Stomach (tissue), 9 donors: ENCODE data around the gene R3HCC1L. TPM values are rescaled to one million over a fixed set of nuclear protein-coding genes. Genes with fewer than 3 reads are reported as not detected.

Experiments
- DNase-seq, 2 donors: peaks; one replicate each; pipeline versions ENCODE4 v3.0.0 to v3.0.0-alpha.2; 2013 to 2019
- H3K27ac ChIP-seq, 5 donors: fragments of 200-600 bp in 4 of 5; sonication (generic) in 4 of 5; one replicate each; pipeline ENCODE4 v1.5.1; 2013 to 2019; ENCODE audit warnings: mild to moderate bottlenecking in 1 of 5, moderate library complexity in 1 of 5
- H3K27me3 ChIP-seq, 3 donors: fragments of 200-600 bp; sonication (generic); one replicate each; pipeline ENCODE4 v1.5.1; 2017 to 2019; ENCODE audit warnings: mixed run types in 1 of 3
- H3K36me3 ChIP-seq, 4 donors: fragments of 200-600 bp; sonication (generic); 1 replicate in 3 of 4; 2 replicates in 1 of 4; pipeline ENCODE4 v1.5.1; 2016 to 2019
- H3K4me1 ChIP-seq, 4 donors: fragments of 200-600 bp; sonication (generic); one replicate each; pipeline ENCODE4 v1.5.1; 2016 to 2019
- H3K4me3 ChIP-seq, 4 donors: fragments of 200-600 bp; sonication (generic) in 3 of 4; one replicate each; pipeline ENCODE4 v1.5.1; 2016 to 2019; ENCODE audit warnings: mild to moderate bottlenecking in 1 of 4
- H3K9me3 ChIP-seq, 4 donors: fragments of 200-600 bp; sonication (generic); one replicate each; pipeline ENCODE4 v1.5.1; 2016 to 2019
- EP300 ChIP-seq: sonication (generic); formaldehyde crosslinking; IDR thresholded peaks from one replicate; pipeline ENCODE4 v1.6.1; 2017; ENCODE audit warnings: antibody characterized with exemption
- POLR2A ChIP-seq, 4 donors: fragments of 450-650 bp; IDR thresholded peaks; one replicate each; pipeline ENCODE4 v1.6.1; 2016; ENCODE audit warnings: antibody characterized with exemption in 4 of 4, control low read depth in 2 of 4, mild to moderate bottlenecking in 1 of 4, moderate library complexity in 1 of 4
- POLR2AphosphoS5 ChIP-seq, 3 donors: sonication (generic); formaldehyde crosslinking; IDR thresholded peaks; one replicate each; pipeline ENCODE4 v1.6.1; 2016; ENCODE audit warnings: antibody characterized with exemption in 3 of 3
- WGBS, 5 donors: extraction: QIAGEN DNeasy Blood & Tissue Kit in 3 of 5; methylation state at CpG; one replicate each; pipeline versions ENCODE4 v1.1.5 to v1.1.7; 2013 to 2018; 5-methylcytosine and 5-hydroxymethylcytosine counted together
- intact Hi-C: fragments of 100-400 bp; cut with DNase I; formaldehyde crosslinking; loops from one replicate; pipeline ENCODE4 v1.15.1; 2023; ENCODE audit warnings: low total_unique reads
- polyA plus RNA-seq, 3 donors: library from polyadenylated mRNA; stranded (reverse); fragments of 200-250 nt; gene quantifications; one replicate each; pipeline ENCODE4 v1.2.3, GENCODE V29; 2013
- total RNA-seq, 5 donors: library from RNA; depleted of rRNA; stranded (reverse); fragments of >200 nt; gene quantifications; one replicate each; pipeline versions ENCODE4 v1.1.0 to v1.2.3, GENCODE V29; 2014 to 2016
- TF ChIP-seq, protein P1 (sequence below), 7 experiments: fragments of 450-650 bp in 4 of 7; fragments of 200-600 bp in 3 of 7; sonication (generic) in 3 of 7; IDR thresholded peaks; one replicate each; pipeline ENCODE4 v1.5.1; 2016 to 2019; ENCODE audit warnings: antibody characterized with exemption in 7 of 7, control low read depth in 2 of 7, mild to moderate bottlenecking in 1 of 7
- donor health status: healthy with polysubstance abuse.
- donor health status: Bipolar disorder and iron deficiency.
- donor health status: healthy.

Gene R3HCC1L
- total and polyA plus RNA-seq, 8 donors, result 7.3 to 97.6 (median 15.3) TPM

GRCh38 chr10:98158576-98158975 lies 24.1 kb downstream of the R3HCC1L start:
- no peak overlapping the region for H3K27ac ChIP-seq
- 75 to 95% (median 87%) methylated on average over 1 of the region's 1 CpG for WGBS, 5 donors
- no peak overlapping the region for H3K4me3 ChIP-seq
- peaks cover 5 to 7% (median 6%) of the 10 kb centered on the region in 4 donors for H3K4me1 ChIP-seq
- H3K27me3 ChIP-seq, result no peaks in the 10 kb centered on the region
- intact Hi-C loops, result no loop called here
- no peak for DNase-seq
- H3K36me3 ChIP-seq, result peaks cover 0 to 31% (median 16%) of the 10 kb centered on the region in 4 donors
- no peaks in the 10 kb centered on the region for H3K9me3 ChIP-seq
- no peak for TF ChIP-seq EP300
- TF ChIP-seq POLR2A (IDR thresholded peaks at IDR 0.05), result no peak
- TF ChIP-seq, protein P1, sequence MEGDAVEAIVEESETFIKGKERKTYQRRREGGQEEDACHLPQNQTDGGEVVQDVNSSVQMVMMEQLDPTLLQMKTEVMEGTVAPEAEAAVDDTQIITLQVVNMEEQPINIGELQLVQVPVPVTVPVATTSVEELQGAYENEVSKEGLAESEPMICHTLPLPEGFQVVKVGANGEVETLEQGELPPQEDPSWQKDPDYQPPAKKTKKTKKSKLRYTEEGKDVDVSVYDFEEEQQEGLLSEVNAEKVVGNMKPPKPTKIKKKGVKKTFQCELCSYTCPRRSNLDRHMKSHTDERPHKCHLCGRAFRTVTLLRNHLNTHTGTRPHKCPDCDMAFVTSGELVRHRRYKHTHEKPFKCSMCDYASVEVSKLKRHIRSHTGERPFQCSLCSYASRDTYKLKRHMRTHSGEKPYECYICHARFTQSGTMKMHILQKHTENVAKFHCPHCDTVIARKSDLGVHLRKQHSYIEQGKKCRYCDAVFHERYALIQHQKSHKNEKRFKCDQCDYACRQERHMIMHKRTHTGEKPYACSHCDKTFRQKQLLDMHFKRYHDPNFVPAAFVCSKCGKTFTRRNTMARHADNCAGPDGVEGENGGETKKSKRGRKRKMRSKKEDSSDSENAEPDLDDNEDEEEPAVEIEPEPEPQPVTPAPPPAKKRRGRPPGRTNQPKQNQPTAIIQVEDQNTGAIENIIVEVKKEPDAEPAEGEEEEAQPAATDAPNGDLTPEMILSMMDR (IDR thresholded peaks at IDR 0.05), result no peak
- TF ChIP-seq POLR2AphosphoS5 (IDR thresholded peaks at IDR 0.05), result no peak

DNA sequence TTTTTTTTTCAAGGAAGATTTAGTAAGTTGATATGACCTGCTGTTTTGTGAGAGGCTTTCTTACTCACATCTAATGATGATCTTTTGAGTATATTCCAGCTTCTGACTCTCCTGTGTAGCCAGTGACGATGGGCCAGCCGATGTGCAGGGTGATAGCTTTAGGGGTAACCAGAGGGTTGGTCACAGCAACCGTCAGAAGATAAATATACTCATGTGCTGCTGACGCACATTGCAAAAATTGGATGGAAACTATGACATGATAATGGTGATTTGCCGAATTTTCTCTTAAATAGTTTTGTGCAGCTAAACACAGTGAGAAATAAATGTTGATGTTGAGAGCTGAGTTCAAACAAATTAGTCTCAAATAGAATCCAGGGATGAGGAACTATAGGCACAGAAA lies 29.5 kb downstream of the R3HCC1L start:
- DNase-seq, result no peak
- no peaks in the 10 kb centered on the region for H3K27me3 ChIP-seq
- 91 to 95% (median 92%) methylated on average over 5 of the region's 5 CpGs for WGBS, 5 donors
- peaks cover 9 to 54% (median 41%) of the 10 kb centered on the region in 4 donors for H3K36me3 ChIP-seq
- TF ChIP-seq, protein P1 (IDR thresholded peaks at IDR 0.05), result no peak
- H3K27ac ChIP-seq, result no peak overlapping the region
- no peak overlapping the region for H3K4me3 ChIP-seq
- peaks cover 0 to 2% (median under 1%) of the 10 kb centered on the region in 4 donors for H3K4me1 ChIP-seq
- intact Hi-C loops, result no loop called here
- no peaks in the 10 kb centered on the region for H3K9me3 ChIP-seq

- no peak for TF ChIP-seq POLR2A (IDR thresholded peaks at IDR 0.05)
- TF ChIP-seq EP300, result no peak
- no peak for TF ChIP-seq POLR2AphosphoS5 (IDR thresholded peaks at IDR 0.05)
- TF ChIP-seq, protein P1 (IDR thresholded peaks at IDR 0.05), result no peak
- intact Hi-C loops, result no loop called here
- Histone ChIP-seq H3K4me1 (peaks cover 0 to 13% (median 2%) of the 10 kb centered on the region in 4 donors), H3K27ac (no peak overlapping the region), H3K4me3 (no peak overlapping the region), H3K27me3 (no peaks in the 10 kb centered on the region), H3K9me3 (no peaks in the 10 kb centered on the region), H3K36me3 (peaks cover 9 to 57% (median 41%) of the 10 kb centered on the region in 4 donors)
- 59 to 92% (median 88%) methylated on average over 2 of the region's 2 CpGs for WGBS, 5 donors
- DNase-seq, result no peak
Measured at GRCh38 chr10:98167191-98167590, 32.7 kb downstream of the R3HCC1L start.

- Histone ChIP-seq H3K36me3 (peaks cover 9 to 56% (median 36%) of the 10 kb centered on the region in 4 donors), H3K4me1 (peaks cover 0 to 13% (median 2%) of the 10 kb centered on the region in 4 donors), H3K27ac (no peak overlapping the region), H3K4me3 (no peak overlapping the region), H3K27me3 (no peaks in the 10 kb centered on the region), H3K9me3 (no peaks in the 10 kb centered on the region)
- TF ChIP-seq EP300, result no peak
- TF ChIP-seq POLR2AphosphoS5 (IDR thresholded peaks at IDR 0.05), result no peak
- WGBS, 5 donors, result 85 to 94% (median 92%) methylated on average over 7 of the region's 7 CpGs
- intact Hi-C loops, result no loop called here
- DNase-seq, result no peak
Measured at GRCh38 chr10:98168147-98168546, 33.7 kb downstream of the R3HCC1L start.

DNA sequence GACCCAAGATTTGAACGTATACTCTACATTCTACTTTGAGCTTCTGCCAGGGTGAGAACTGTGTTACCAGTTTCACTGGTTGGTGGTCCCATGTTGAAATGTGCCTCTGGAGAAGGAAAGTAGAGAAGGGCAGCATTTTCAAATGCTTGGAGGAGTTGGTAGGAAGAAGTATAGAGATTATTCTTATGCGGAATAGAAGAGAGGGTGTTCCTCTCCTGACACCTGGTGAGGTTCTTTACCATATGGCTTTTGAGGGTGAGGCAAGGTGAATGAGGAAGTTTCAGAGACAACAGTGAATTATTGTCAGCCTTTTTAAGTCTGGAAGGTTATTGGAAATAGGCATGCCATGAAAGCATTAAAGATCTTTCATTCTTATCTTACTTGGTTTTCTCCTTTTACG lies 34.3 kb downstream of the R3HCC1L start:
- 72 to 84% (median 77%) methylated on average over 3 of the region's 3 CpGs for WGBS, 5 donors
- Histone ChIP-seq H3K4me3 (no peak overlapping the region), H3K27ac (no peak overlapping the region), H3K36me3 (peaks cover 9 to 55% (median 39%) of the 10 kb centered on the region in 4 donors), H3K9me3 (no peaks in the 10 kb centered on the region), H3K4me1 (peaks cover 0 to 13% (median 2%) of the 10 kb centered on the region in 4 donors), H3K27me3 (no peaks in the 10 kb centered on the region)
- TF ChIP-seq EP300 (no peak), POLR2AphosphoS5 (IDR thresholded peaks at IDR 0.05) (no peak), POLR2A (IDR thresholded peaks at IDR 0.05) (no peak)
- TF ChIP-seq, protein P1 (IDR thresholded peaks at IDR 0.05), result no peak
- no peak for DNase-seq
- intact Hi-C loops, result no loop called here
